Measurements from ENCODE around the gene BLNK.

- no peak for TF ChIP-seq EZH2 (IDR thresholded peaks at IDR 0.05; ENCODE audit: low read depth)
- TF ChIP-seq, protein P1, sequence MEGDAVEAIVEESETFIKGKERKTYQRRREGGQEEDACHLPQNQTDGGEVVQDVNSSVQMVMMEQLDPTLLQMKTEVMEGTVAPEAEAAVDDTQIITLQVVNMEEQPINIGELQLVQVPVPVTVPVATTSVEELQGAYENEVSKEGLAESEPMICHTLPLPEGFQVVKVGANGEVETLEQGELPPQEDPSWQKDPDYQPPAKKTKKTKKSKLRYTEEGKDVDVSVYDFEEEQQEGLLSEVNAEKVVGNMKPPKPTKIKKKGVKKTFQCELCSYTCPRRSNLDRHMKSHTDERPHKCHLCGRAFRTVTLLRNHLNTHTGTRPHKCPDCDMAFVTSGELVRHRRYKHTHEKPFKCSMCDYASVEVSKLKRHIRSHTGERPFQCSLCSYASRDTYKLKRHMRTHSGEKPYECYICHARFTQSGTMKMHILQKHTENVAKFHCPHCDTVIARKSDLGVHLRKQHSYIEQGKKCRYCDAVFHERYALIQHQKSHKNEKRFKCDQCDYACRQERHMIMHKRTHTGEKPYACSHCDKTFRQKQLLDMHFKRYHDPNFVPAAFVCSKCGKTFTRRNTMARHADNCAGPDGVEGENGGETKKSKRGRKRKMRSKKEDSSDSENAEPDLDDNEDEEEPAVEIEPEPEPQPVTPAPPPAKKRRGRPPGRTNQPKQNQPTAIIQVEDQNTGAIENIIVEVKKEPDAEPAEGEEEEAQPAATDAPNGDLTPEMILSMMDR (conservative IDR thresholded peaks at IDR 0.05) = no peak
These were observed 48.5 kb downstream of the BLNK start for GRCh38 chr10:96222908-96223307.
